ENCODE measurements around the gene SPDYC.

The SPDYC gene

DNA sequence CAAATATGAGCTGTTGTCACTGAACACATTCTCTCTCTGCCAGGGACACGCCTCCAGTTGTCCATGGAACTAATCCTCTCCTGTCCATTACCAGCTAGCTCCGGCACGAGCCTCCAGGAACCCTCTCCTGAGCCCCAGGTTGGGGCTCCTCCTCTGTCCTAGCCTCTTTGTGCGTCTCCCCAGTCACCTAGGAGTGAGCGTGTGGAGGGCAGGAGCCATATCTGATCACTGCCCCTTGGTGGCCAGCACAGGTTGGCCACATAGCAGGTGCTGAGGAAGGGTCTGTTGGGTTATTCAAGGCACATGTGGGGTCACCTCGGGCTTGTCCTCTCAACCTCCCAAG, 38.2 kb upstream of the SPDYC start:
- Histone ChIP-seq H3K36me3 (ENCODE audit: insufficient read depth) (no peaks in the 10 kb centered on the region; the same call in 1 of the 2 replicates), H3K27ac (no peak overlapping the region), H3K79me2 (ENCODE audit: insufficient read depth, low read depth) (peaks cover 14% of the 10 kb centered on the region), H3K9ac (no peak overlapping the region), H3K4me2 (no peak overlapping the region), H3K4me3 (IDR thresholded peaks at IDR 0.05; ENCODE audit: insufficient read depth, low read depth, low read length) (no peak overlapping the region), H3K27me3 (ENCODE audit: insufficient read depth, low read depth) (no peaks in the 10 kb centered on the region), H4K20me1 (ENCODE audit: insufficient read depth) (no peaks in the 10 kb centered on the region), H2AFZ (ENCODE audit: low read depth) (no peak overlapping the region), H3K4me1 (ENCODE audit: low read depth, poor library complexity, severe bottlenecking) (peaks cover 25% of the 10 kb centered on the region)
- TF ChIP-seq, protein P1, sequence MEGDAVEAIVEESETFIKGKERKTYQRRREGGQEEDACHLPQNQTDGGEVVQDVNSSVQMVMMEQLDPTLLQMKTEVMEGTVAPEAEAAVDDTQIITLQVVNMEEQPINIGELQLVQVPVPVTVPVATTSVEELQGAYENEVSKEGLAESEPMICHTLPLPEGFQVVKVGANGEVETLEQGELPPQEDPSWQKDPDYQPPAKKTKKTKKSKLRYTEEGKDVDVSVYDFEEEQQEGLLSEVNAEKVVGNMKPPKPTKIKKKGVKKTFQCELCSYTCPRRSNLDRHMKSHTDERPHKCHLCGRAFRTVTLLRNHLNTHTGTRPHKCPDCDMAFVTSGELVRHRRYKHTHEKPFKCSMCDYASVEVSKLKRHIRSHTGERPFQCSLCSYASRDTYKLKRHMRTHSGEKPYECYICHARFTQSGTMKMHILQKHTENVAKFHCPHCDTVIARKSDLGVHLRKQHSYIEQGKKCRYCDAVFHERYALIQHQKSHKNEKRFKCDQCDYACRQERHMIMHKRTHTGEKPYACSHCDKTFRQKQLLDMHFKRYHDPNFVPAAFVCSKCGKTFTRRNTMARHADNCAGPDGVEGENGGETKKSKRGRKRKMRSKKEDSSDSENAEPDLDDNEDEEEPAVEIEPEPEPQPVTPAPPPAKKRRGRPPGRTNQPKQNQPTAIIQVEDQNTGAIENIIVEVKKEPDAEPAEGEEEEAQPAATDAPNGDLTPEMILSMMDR (conservative IDR thresholded peaks at IDR 0.05; ENCODE audit: low read depth, low read length) = no peak

DNA sequence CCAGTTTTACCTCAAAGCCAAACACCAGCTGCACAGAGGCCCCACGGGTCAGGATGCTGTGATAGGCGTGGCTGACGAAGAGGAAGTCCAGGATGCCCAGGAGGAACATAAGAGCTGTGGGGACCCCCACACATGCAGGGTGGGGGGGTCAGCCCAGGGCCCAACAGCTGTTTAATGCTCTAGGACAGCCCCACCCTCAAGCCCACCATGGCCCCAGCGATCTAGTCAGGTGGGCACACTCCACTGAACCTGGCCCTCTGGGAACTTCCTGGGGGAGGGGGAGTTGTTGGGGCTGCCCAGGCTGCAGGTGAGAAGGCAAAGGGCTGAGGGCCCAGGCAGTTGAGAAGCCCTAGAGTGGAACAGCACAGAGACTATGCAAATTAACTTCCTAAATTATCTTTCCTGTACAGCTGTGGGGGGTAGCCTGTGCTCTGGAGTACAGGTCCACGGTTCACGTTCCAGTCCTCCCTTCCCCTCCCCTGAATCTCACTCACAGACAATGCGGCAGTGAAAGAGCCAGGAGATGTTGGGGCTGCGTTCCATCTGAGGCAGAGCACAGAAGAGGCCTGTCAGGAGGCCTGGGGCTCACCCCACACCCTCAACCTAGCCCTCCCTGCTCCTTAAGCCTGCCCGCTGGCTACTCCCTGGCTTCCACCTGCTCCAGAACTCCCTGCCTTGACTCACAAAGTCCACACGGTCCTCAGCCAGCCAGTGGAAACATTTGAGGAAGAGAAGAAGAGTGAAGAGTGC, 37.6 kb upstream of the SPDYC start:
- H3K36me3 ChIP-seq (ENCODE audit: insufficient read depth) = no peaks in the 10 kb centered on the region
- H3K4me2 ChIP-seq = peak overlapping the region; percentile 80; the same call in 1 of the 2 replicates
- no peaks in the 10 kb centered on the region for H4K20me1 ChIP-seq (ENCODE audit: insufficient read depth)
- H3K27ac ChIP-seq = no peak overlapping the region
- H3K4me3 ChIP-seq (IDR thresholded peaks at IDR 0.05; ENCODE audit: insufficient read depth, low read depth, low read length) = no peak overlapping the region
- no peaks in the 10 kb centered on the region for H3K27me3 ChIP-seq (ENCODE audit: insufficient read depth, low read depth)
- no peak overlapping the region for H3K9ac ChIP-seq
- peaks cover 25% of the 10 kb centered on the region for H3K4me1 ChIP-seq (ENCODE audit: low read depth, poor library complexity, severe bottlenecking)
- TF ChIP-seq, protein P1 (conservative IDR thresholded peaks at IDR 0.05; ENCODE audit: low read depth, low read length) = no peak
- H2AFZ ChIP-seq (ENCODE audit: low read depth) = no peak overlapping the region
- H3K79me2 ChIP-seq (ENCODE audit: insufficient read depth, low read depth) = peaks cover 14% of the 10 kb centered on the region

DNA sequence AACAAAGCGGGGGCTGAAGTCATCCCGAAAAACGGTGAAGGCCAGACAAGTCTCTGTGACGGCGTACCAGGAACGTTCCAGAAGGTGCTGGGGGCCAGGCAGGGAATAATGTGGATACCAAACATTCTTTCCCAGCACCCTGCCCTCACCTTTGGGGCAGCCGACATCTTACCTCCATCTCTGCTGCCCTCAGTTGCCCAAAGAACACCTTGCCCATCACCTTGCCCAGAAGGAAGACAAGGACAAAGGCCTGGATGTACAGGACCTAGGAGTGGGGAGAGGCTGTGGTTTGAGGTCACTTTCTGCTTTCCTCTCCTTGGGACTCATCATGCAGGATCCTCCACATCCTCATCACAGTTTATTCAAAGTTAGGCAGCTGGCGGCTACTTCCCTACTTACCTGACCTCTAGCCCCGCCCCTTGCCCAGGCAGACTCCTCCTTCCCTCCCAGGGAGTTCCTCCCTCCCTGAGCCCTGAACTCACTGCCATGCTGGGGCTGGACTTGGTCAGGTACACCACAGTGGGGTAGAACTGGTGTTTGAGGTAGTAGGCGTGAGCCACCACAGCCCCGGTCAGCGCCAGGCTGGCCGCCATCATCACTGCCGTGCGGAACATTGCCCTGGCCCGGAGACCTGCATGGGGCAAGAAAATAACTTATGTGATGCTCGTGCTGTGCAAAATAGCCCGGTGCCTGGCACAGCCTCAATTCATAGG, 36.9 kb upstream of the SPDYC start:
- peak overlapping the region; percentile 80 for H3K4me2 ChIP-seq
- H2AFZ ChIP-seq (ENCODE audit: low read depth) = no peak overlapping the region
- H3K4me1 ChIP-seq (ENCODE audit: low read depth, poor library complexity, severe bottlenecking) = peaks cover 25% of the 10 kb centered on the region
- H3K9ac ChIP-seq = peak overlapping the region; percentile 99
- no peaks in the 10 kb centered on the region for H3K36me3 ChIP-seq (ENCODE audit: insufficient read depth)
- peaks cover 14% of the 10 kb centered on the region for H3K79me2 ChIP-seq (ENCODE audit: insufficient read depth, low read depth)
- peak overlapping the region; percentile 94 for H3K27ac ChIP-seq
- no peaks in the 10 kb centered on the region for H3K27me3 ChIP-seq (ENCODE audit: insufficient read depth, low read depth)
- H4K20me1 ChIP-seq (ENCODE audit: insufficient read depth) = no peaks in the 10 kb centered on the region
- no peak overlapping the region for H3K4me3 ChIP-seq (IDR thresholded peaks at IDR 0.05; ENCODE audit: insufficient read depth, low read depth, low read length)
- TF ChIP-seq, protein P1 (conservative IDR thresholded peaks at IDR 0.05; ENCODE audit: low read depth, low read length) = no peak

DNA sequence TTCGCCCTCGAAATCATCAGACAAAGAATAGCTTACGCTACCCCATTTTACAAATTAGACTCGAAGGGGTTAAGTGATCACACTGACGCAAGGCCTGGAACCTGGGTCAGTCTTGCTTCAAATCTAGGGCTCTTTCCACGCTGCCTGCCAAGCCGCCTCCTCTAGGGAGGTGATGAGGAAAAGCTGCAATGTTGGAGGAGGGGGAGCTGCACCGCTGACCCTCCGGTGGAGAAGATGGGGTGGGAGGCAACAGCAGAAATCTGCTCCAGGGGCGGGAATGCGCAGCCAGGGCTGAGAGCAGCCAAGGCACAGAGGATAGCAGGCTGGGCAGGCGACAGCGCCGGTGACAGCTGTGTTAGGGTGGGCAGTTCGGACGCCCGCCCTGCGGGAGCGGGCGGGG, 36.3 kb upstream of the SPDYC start:
- Histone ChIP-seq H3K79me2 (ENCODE audit: insufficient read depth, low read depth) (peaks cover 14% of the 10 kb centered on the region), H3K27ac (peak overlapping the region; percentile 94), H2AFZ (ENCODE audit: low read depth) (peak overlapping the region; percentile 48; the same call in 1 of the 2 replicates), H3K27me3 (ENCODE audit: insufficient read depth, low read depth) (no peaks in the 10 kb centered on the region), H4K20me1 (ENCODE audit: insufficient read depth) (no peaks in the 10 kb centered on the region), H3K4me2 (peak overlapping the region; percentile 80), H3K4me1 (ENCODE audit: low read depth, poor library complexity, severe bottlenecking) (peaks cover 25% of the 10 kb centered on the region), H3K36me3 (ENCODE audit: insufficient read depth) (no peaks in the 10 kb centered on the region), H3K4me3 (IDR thresholded peaks at IDR 0.05; ENCODE audit: insufficient read depth, low read depth, low read length) (no peak overlapping the region), H3K9ac (peak overlapping the region; percentile 99)
- TF ChIP-seq, protein P1 (conservative IDR thresholded peaks at IDR 0.05; ENCODE audit: low read depth, low read length) = no peak
